Suppressor macrophage (primary cell): ENCODE measurements around the gene CHSY1.
A peak's percentile ranks its signal among the peaks of the same experiment; 100 is the strongest.

ENCODE experiments used
- DNase-seq, 4 experiments: peaks; one replicate each; pipeline ENCODE4 v3.0.0-alpha.2; 2020 to 2022

Gene CHSY1

DNA sequence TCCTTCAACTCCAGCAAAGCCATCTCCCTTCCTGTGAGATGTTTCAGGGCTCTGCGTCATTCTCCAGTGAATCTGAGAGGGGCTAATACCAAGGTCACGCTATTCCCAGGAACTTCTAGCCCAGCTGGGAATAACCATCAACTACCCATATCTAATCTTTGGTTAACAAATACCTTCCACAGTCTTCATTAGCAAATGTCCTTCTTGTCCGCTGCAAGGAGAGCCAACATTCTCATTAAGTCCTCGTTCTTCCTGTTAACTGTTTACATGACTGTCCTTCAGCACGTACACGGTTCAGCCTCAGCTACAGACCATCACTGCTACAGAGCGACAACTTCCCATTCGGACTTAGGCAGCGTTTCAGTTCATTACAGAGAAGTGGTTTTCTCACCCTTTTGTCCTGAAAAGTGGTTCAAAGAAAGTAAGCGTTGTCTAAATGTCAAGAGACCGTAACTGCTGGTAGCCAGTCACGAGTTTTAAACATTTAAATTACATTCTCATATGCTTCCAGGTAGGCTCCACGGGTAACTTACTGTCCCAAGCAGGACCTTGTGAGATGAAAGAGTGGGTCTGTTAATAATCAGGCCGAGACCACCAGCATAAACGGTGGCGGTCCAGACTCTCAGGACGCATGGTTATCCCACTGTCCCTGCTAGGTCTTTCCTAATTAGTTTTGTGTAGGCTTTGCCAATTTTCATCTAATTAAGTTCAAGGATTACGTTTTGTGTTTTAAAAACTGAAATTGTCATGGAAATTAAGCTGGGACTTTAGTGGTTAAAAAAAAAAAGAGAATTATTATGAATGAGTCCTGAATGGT, 63.8 kb downstream of the CHSY1 start:
- peak; percentile 33 to 58 (median 52) for DNase-seq

DNA sequence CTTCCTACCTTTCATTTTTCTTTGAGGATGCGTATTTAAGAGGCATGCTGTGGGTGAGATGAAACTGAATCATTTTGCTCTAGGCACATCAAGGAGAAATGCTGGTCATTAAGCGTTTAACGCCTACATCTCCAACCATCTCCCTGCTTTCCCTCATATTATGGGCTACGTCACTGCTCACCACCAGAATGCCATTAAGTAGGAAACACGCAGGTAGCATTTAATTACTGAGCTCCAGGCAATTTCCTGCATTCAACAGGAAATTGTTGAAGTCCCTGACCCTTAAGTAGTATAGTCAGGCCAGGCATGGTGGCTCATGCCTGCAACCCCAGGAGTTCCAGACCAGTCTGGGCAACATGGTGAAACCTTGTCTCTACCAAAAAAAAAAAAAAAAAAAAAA, 66.1 kb downstream of the CHSY1 start:
- DNase-seq = no peak

DNA sequence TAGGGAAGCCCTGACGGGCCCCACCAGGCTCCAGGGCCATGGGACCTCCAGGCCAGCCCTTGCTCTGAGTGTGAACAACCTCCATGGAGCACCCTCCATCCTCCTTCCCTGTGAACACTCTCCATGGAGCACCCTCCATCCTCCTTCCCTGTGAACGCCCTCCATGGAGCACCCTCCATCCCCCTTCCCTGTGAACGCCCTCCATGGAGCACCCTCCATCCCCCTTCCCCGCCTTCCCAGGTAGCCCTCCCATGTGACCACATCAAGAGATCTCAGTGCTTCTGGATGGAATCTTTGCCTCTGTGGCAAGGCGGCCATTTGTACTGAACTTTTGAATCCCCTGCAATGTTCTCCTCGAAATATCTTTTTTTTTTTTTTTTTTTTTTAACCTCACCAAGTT, 66.5 kb downstream of the CHSY1 start:
- no peak for DNase-seq

DNA sequence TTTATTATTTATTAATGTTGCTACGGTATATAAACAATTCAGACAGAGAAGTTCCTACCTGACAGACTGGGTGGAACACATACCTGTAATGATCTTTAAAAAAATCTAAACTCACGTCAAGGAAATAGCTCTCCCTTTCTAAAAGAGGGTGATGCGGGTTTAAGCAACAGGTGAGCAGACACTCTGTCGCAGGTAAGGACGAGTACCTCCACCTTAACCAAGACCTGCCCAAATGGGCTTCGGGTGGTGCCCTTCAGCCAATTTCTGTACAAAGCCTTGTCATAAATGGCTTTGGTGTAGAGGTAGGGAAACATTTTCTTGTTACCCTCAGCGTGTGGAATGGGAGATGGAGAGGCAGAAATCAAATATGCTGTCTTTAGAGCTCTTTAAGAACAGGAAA, 67.0 kb downstream of the CHSY1 start:
- no peak for DNase-seq

DNA sequence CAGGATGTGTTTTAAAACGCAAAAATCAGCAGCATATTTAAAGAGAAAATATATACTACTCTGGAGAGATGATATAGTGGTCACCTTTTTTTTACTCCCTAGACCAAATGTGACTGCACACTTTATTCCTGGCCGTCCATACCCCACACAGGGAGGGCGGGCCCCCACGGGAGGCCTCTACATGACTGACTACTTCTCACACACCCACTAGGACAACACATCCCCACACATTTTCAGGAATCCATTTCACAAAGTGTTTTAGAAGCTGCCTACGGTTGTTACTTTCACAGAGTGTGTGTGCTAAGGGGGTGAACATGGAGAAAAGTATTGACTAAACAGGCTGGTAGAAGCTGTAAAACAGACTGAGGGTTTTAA, 67.9 kb downstream of the CHSY1 start:
- DNase-seq = no peak

DNA sequence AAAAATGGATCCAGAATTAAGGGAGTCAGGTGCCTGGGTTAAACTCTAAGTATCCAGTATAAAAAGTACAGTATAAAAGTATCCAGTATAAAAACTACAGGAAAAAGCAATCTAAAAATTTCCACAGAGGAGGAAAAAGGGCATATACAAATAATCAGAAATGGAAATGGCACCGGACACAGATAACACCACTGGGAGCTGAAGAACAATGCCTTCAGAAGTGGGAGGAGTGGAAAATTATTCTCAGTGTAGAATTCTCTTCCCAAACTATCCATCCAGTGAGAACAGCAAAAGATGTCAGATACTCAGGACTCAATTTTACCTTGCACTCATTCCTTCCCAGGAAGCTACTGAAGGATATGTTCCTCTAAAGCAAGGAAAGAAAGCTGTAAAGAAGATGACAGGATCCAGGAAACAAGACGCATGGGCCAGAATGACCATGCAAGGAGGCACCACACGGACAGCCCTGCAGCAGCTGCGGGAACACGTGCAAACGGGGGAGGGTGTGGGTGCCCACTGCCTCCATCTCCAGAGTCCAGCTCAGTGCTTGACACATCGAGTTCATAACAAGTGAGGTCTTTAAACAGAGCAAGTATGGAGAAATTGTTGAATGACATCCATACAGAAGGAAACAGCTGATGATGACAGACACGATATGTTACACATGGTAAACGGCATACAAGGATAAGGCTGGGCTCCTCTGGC, 68.5 kb downstream of the CHSY1 start:
- peak in 1 of 4 experiments; percentile 32 for DNase-seq

DNA sequence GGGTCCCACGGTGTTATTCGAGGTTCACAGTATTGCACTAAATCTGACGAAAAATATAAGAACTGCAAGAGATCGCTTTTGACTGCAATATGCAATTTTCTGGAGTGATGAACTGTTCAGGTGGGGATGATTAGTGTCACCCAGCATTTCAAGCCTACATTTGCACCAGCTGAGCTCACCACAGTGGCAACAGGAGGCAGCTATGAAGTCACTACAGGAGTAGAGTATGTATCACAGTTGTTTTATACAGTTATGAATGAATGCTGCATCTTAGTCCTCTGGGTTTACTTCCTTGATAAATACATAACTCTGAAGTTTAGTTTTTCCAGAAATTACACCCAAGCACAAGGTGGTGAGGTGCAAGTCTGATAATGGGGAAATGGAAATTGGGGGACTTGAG, 69.6 kb downstream of the CHSY1 start:
- DNase-seq = no peak

DNA sequence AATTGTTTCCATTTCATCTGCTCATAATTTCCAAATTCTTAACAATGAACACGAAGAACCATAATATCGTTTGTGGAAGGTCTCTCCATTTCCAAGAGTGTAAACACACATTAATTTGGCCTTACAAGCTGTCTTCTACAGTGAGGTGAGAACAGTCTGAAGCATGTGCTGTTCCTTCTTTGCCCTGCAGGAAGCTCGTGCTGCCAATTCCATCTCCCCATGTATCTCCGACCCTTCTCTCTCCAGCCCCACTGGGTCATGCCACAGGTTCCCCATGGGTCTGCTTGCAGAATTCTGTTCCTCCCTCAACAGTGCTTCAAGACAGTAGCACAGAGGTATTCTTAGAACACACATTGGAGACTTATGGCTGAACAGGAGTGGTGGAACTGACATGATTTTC, 70.5 kb downstream of the CHSY1 start:
- no peak for DNase-seq

DNA sequence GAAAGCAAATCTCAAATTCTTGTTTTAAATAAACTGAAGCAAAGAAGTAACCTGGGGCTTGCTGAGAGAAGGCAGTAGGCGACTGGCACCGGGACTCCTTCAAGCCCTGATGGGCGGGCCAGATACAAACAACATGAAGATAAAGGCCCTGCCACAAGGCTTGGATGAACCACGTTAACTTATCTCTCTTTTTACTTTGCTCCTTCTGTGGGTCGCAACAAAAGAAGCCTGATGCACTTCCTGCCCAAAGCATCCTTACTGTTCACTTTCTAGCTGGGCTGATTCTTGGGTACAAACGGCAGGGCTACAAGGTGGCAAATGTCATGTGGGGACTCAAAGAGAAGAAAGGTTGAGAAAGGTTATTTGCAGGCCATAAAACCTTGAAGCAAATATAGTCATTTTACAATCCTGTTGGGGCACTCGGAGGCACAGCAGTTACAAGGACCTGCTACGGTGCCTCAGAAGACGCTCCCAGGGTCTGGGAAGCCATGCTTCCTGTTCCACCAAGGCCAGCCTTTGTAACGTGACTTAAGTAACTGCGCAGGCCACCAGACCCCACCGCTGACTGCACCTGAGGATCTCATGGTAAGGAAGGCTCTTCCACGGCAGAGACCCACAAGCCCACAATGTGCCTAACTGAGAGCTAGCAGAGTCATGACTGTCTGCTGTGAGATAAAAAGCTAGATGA, 71.1 kb downstream of the CHSY1 start:
- DNase-seq = no peak

DNA sequence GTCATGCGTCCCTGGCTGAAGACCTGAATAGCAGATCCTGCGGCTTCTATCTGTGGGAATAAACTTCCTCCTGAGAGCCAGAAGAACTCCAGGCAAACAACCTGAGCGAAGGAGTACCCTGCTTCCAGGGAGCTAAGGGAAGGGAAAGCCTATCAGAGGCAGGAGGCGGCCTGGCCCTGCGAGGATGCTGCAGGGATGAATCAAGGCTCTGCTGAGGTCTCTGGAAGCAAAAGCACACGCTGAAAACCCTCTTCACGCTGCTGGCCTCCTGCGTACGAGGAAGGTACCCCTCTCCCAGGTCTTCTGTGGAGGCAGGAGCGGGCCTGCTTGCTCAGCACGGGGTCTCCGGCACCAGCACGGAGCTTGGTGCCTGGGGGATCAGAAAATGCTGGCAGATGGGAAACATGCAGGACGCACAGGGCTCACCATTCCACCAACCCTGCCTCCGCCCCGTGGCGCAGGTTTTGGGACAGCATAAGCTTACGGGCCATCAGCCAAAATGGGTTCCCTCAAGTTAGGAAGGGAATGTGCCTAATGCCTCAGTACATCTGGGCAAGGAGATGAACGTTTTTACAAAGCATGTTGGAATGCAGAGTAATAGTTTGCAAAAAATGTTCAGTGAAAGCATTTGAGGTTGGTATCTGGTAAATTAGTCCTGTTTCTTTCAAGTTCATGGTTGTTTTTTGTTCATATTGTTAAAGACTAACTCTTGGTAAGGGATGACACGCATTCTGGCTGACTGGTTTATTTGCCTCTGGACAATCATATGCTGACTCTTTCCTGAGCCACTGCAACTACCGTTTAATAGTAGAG, 72.3 kb downstream of the CHSY1 start:
- no peak for DNase-seq

DNA sequence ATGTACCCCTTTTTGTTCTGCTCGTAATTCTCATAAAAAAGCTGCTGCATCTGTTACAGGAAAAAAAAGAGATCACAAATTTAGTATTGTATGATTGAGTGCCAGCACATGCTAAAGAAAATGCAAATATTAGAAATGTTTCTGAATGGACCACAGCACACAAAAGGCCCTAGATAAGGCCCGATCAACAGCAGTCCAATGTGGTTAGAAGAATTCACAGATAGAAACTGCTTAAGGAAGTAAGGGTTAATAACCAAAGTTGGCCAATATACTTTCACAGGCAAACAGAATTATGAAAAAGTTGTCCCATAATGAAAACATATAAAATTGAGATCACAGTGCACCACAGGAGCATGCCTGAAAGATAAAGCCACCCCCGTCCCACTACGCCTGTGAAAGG, 72.9 kb downstream of the CHSY1 start:
- DNase-seq = no peak

DNA sequence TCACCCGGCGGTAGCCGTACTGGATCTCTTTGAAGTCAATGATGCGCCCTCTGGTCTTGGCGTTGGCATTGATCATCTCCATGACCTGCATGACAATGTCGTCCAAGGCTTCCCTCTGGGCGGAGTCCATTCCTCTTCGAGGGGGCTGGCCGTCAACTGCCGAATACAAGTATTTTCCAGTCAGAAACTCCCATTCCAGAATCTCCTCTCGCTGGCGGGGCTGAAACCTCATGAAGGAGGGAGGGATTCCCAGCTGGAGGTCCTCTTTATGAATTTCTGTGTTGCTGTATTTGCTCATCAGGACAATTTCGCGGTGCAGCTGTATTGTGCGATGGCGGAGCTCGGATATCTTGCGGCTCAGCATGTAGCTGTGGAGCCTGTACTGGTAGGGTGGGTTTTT, 73.4 kb downstream of the CHSY1 start:
- no peak for DNase-seq

DNA sequence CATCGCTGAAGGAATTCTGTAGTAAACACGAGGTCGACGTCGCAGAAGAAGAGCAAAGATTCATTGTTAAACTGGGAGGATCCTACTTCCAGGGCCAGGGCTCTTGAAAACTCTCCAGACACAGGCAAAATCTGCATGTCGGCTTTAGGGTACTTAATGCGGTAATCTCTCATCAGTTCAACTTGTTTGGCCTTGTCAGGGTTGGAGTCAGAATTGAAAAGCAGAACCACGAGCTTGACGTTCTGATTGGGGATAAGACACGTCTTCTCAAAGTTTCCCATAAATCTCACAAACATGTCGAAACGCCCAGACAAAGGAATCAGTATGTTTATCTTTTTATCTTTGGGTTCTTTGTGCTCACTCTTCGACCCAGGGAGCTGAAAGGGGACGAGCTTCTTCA, 74.0 kb downstream of the CHSY1 start:
- DNase-seq = no peak

DNA sequence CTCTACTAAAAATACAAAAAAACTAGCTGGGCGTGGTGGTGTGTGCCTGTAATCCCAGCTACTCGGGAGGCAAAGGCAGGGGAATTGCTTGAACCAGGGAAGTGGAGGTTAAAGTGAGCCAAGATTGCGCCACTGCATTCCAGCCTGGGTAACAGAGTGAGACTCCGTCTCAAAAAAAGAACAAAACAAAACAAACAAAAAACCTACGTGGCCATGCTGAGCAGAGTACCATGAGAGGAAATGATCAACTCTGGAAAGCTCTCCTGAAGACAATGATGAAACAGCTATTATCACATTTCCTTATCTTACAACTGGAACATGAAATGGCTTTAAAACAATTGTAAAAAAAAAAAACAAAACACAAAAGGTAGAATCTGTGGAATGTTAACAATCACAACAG, 75.2 kb downstream of the CHSY1 start:
- DNase-seq = peak in 3 of 4 experiments; percentile 38 to 44 (median 39)

DNA sequence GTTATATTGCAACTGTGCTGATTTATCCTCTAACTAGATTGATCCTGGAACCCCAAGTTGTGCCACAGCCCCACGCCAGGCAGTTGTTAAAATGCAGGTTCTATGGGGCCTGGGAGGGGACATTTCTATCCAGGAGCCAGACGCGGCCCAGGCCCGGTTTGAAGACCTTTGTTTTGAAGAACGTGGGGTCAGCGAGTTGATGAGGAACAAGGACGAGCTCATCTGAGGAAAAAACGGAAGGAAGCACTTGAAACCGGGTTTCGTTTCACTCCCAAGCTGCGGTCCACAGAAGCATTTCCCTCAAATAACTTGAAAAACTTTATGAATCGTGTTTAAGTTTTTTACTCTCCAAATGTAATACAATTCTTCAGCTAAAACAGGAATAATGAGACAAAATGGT, 76.4 kb downstream of the CHSY1 start:
- peak; percentile 77 to 87 (median 84) for DNase-seq

DNA sequence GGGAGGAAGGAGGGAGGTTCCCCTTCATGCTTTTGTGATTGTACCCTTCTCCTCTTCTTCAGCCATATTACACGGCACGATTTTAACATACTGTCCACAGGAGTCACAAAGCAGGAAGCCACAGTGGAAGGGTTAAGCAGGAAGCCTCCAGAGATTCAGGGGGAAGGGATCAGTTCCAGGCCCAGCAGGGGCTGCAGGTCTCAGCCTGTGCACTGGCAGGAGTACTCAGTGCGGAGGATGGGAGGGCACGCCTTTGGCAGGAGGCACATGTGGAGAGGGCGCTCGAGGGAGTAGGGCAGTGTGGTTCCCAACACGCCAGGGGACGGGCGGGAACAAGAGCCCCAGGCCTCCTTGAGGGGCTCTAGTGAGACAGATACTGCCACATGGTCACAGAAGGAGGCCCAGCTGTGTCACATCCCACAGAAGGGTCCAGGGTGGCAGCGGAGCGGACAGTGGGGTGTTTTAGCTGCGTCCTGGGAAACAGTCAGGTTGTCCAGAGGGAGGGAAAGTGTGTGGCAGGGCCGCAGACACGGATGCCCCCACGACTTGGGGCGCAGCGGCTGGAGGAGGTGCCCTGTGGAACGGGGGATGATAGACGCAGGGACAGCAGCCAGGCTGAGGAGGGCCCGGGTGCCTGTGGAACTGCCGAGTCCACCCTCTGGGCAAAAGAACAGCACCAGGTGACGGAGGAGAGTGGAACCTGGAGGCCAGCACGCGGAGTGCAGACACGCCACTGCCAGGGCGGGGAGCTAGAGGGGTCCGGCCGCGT, 77.5 kb downstream of the CHSY1 start:
- no peak for DNase-seq

DNA sequence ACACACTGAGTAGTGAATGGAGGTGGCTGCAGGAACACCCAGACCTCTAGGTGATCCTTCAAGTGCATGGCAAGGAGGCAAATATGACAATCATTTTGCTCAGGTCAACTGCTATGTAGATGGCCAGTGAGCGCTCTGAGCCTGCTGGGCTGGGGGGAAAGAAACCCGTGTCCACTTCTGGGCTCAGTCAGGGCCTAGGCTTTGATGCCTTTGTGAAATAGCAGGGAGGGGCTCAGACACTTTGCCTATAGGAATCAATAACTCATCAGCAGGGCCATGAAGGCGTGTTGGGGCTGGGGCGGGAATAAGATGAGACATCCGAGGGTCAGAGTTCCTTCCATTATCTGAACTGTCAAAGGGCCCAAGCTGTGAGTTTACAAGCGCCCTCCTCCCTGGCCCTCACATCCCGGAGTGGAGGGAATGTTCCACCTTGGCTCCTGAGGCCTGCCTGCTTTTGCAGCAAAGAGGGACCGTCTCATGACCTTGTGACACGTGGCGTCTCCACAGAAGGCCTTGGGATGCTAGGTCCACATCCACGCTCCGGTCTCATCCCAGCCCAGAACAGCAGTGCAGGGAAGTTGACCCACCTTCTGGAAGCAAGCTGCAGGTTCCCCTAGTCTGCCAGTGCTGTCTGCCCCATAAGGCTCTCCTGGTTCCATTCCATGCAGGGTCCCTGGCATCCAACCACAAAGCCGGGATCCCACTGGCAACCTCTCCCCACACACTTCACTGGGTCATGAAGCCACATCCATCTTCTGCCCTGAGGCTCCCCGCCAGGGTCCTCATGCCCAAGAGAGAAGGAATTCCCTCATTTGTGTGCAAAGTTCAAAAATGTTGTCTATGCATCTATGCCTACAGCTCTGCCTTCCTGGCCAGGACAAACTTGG, 78.4 kb downstream of the CHSY1 start:
- no peak for DNase-seq

DNA sequence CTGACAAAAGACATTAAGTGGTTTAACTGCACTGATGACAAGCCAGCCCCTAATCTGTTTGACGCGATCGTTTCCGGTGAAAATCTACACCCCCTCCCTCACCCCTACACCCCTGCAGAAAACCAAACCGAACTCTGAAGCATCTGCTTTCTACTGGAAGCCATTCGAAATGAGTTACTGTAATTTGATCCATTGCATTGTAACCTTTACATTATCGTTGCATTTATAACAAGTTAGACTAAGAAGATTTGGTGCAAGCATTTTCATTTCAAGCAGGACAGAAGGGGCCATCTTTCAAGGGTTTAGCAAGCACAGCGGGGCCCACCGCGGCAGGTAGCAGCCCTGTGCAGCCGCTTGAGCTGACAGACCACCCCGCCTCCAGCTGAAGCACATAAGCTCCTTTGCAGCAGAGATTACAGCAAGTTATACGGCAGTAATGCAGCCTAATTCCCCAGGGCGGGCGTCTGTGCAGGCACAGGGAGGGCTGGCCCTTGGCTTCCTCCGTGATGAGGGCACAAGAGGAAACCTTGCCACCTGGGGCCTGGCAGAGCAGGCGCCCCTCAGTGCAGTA, 79.3 kb downstream of the CHSY1 start:
- DNase-seq = no peak

DNA sequence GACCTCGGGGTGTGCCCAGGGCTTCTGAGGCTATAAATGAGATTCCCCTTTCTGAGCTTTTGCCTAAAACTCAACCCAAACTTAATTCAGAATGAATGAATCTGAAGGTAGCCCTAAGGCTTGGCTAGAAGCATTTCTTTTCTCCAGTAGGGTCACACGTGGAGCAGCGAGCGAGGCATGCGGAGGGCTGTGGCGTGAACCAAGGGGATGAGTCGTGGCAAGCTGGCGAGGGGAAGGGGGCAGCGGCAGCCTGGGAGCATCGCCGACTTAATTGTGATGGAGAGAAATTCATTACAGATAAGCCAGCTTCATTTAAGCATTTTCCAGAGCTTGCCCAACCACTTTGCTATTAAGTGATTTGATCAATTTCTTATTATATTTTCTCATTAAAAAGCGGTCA, 79.9 kb downstream of the CHSY1 start:
- no peak for DNase-seq

DNA sequence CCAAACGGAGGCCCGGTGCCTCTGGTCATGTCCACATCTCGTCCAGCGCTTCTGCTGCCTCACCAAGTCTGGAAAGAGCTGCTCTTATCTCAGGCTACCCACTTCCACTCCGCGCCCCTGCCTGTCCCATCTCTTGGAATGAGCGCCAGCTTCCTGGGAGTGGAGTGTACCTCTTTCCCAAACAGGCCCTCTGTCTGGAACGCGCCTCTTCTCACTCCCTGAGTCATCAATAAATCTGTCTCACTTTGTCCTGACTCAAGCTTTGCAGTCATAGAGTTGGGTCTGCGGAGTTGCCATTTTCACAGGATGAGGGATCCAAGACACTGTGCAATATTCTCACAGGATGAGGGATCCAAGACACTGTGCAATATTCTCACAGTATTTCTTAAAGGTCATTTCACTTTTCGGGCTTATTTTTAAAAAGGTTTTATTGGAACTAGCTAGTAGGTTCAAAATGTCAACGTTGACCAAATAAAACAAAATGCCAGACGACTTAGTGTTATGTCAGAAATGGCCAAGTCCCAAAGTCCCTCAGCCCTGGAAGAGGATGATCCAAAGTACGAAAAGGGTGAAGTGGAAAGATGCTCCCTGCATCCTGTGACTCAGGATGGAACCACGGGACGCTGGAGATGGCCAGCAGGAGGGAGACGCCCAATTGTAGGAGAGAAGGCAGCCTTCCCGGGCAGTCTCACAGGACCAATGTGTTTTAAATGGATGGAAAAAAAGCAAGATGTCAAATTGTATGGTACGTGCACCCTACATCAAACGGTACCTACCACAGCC, 81.1 kb downstream of the CHSY1 start:
- DNase-seq = no peak
